ENCODE measurements around the gene MFF. TPM values are rescaled to one million over a fixed set of nuclear protein-coding genes. Genes with fewer than 3 reads are reported as not detected.

Gene MFF, protein sequence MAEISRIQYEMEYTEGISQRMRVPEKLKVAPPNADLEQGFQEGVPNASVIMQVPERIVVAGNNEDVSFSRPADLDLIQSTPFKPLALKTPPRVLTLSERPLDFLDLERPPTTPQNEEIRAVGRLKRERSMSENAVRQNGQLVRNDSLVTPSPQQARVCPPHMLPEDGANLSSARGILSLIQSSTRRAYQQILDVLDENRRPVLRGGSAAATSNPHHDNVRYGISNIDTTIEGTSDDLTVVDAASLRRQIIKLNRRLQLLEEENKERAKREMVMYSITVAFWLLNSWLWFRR
- total RNA-seq, result 10 to 100 TPM; 61.6 to 66.3 TPM
- polyA plus RNA-seq, result 100 to 1,000 TPM; 124 to 141 (median 134) TPM
- 51.6 to 67.1 (median 60.2) reads per million in 6 experiments for total RNA-seq

DNA sequence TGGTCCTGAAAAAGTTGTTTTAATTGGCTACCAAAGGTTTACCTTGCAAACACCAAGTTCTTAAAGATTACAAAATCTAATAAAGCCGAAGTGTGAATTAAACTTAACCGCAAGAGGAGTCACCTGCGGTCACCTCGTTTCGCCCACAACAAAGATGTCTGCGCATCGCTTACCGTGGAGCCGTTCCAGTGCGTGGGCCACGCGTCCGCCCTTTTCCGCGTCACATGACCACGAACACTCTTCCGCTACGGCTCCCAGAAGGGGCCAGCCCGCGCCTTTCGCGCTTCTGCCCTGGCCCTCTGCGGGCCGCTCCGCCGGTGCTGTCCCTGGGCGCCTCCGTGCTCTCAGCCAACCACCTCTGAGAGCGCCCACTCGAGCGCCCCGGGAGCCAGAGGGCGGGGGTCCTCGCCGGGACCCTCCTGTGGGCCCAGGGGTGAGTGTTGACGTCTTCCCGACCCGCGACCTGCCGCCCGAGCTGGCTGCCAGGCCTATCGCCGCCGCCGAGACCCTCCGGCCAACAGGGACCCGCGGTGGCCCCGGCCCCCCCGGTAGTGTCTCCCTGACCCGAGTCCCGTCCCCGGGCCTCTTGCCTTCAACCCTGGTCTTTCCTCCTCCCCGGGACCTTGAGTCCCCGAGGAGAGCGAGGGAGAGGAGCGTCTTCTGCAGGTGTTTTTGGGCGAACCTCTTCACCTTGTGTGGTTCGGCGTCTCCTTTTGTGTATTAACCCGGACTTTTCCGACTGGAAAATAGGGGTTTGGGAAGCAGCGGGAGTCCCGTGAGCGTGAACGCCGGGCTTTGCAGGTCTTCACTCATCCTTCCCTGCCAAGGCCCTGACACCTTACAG is at the start of gene MFF:
TSS of gene MFF (plus strand) at position 257 of the 844 bp plus-strand sequence. CDS start 5,415 bp downstream, outside the sequence.
- DNase-seq (peak; percentile 84 to 96 (median 92)), ATAC-seq (peak; percentile 97 to 98)
- H3K4me3 Mint-ChIP-seq, result peak within 1 kb of the TSS; percentile 90 to 98 (median 94)
- POLR2A ChIA-PET, result interaction anchor here (0.8 to 1.2 kb wide), 2 partner anchors 148 to 490 kb away, joined by 3 to 4 read pairs; no protein-coding TSS in a partner anchor
- peaks cover 0 to 11% (median 0%) of the 10 kb centered on the region in 3 donors for H3K36me3 Mint-ChIP-seq
- peaks cover 0 to 7% (median 0%) of the 10 kb centered on the region in 5 donors for H3K27me3 Mint-ChIP-seq
- peaks cover 6 to 62% (median 48%) of the 10 kb centered on the region in 4 donors for H3K4me1 Mint-ChIP-seq
- H3K9me3 Mint-ChIP-seq, result peaks cover 0 to 2% (median 0%) of the 10 kb centered on the region in 9 donors
- peak within 1 kb of the TSS; percentile 88 to 97 (median 94) for H3K27ac Mint-ChIP-seq

GRCh38 chr2:227280895-227281294 is 44.2 kb upstream of the MFF start:
- H3K36me3 Mint-ChIP-seq, result peaks cover 0 to 23% (median 3%) of the 10 kb centered on the region in 3 donors
- POLR2A ChIA-PET, result no interaction called here
- DNase-seq (no peak), ATAC-seq (no peak)
- H3K27me3 Mint-ChIP-seq, result peaks cover 0 to 2% (median 0%) of the 10 kb centered on the region in 5 donors
- H3K4me3 Mint-ChIP-seq, result no peak overlapping the region
- no peaks in the 10 kb centered on the region for H3K4me1 Mint-ChIP-seq
- H3K27ac Mint-ChIP-seq, result no peak overlapping the region
- peaks cover 0 to 18% (median 7%) of the 10 kb centered on the region in 9 donors for H3K9me3 Mint-ChIP-seq

DNA sequence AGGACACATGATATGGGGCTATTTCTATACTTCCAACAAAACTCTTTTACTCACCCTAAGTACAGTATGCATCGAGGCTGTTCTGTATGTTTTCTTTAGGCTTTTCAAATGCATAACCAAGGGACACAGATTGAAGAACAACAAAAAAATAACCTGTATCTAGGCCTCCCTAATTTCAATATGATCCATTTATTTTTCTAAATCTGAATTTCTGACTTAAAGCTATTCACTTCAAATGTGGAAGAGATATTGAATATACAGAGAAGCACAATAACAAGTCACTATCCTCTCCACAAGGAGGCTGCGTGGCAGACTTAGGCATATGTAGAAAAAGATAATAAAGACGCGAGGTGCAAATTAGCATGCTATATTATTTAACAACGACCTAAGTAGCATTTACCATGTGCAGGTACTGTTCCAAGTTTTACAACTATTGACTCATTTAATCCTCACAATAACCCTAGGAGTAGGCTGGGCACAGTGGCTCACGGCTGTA is 39.3 kb upstream of the MFF start:
- H3K27me3 Mint-ChIP-seq, result peaks cover 0 to 2% (median 0%) of the 10 kb centered on the region in 5 donors
- no peak overlapping the region for H3K27ac Mint-ChIP-seq
- H3K4me1 Mint-ChIP-seq, result no peaks in the 10 kb centered on the region
- peaks cover 0 to 18% (median 7%) of the 10 kb centered on the region in 9 donors for H3K9me3 Mint-ChIP-seq
- ATAC-seq (no peak), DNase-seq (no peak)
- H3K36me3 Mint-ChIP-seq, result peaks cover 0 to 23% (median 2%) of the 10 kb centered on the region in 3 donors
- no peak overlapping the region for H3K4me3 Mint-ChIP-seq
- POLR2A ChIA-PET, result no interaction called here

GRCh38 chr2:227287771-227288170 is 37.3 kb upstream of the MFF start:
- no peak overlapping the region for H3K27ac Mint-ChIP-seq
- DNase-seq, result no peak
- peaks cover 0 to 1% (median 0%) of the 10 kb centered on the region in 5 donors for H3K27me3 Mint-ChIP-seq
- ATAC-seq, result no peak
- no peak overlapping the region for H3K4me3 Mint-ChIP-seq
- H3K36me3 Mint-ChIP-seq, result peaks cover 0 to 14% (median 0%) of the 10 kb centered on the region in 3 donors
- no peaks in the 10 kb centered on the region for H3K4me1 Mint-ChIP-seq
- POLR2A ChIA-PET, result no interaction called here
- peaks cover 0 to 9% (median 4%) of the 10 kb centered on the region in 9 donors for H3K9me3 Mint-ChIP-seq

GRCh38 chr2:227292314-227292713 is 32.7 kb upstream of the MFF start:
- Mint-ChIP-seq H3K27me3 (peaks cover 0 to under 1% (median 0%) of the 10 kb centered on the region in 5 donors), H3K4me1 (no peaks in the 10 kb centered on the region), H3K27ac (no peak overlapping the region), H3K4me3 (no peak overlapping the region), H3K9me3 (no peaks in the 10 kb centered on the region), H3K36me3 (no peaks in the 10 kb centered on the region)
- DNase-seq, result no peak
- POLR2A ChIA-PET, result no interaction called here
- ATAC-seq, result no peak

DNA sequence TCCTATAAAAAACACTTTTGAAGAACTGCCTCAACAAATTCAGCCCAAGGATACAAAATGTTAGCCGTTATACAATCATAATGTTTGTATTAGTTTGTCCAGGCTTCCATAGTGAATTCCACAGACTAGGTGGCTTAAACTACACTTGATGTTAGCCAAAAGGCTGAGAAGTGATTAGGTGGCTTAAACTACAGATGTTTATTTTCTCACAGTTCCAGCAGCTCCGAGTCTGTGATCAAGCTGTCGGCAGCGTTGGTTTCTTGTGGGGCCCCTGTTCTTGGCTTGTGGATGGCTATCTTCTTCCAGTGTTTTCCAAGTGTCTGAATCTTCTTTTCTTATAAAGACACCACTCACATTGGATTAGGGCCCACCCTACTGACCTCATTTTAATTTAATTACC is 31.5 kb upstream of the MFF start:
- Mint-ChIP-seq H3K27me3 (no peaks in the 10 kb centered on the region), H3K27ac (no peak overlapping the region), H3K4me1 (no peaks in the 10 kb centered on the region), H3K4me3 (no peak overlapping the region), H3K9me3 (no peaks in the 10 kb centered on the region), H3K36me3 (no peaks in the 10 kb centered on the region)
- DNase-seq, result no peak
- POLR2A ChIA-PET, result no interaction called here
- no peak for ATAC-seq

DNA sequence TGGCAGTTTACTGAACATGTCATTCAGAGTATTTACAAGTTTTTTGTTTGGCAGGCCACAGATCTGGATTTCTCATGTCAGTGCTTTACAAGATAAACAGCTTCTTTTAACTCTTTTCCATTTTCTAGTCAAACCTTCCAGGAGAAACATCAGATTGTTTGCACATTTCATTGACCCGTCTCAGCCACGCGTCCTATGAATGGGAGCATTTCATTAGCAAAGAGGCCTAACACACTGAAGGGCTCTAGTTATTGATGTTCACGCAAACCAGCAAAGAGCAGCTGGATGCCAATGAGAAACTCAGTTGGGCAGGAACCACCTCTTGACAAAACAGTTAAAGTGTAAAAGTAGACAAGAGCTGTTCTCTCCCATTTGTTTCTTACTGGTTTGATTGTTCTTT is 29.2 kb upstream of the MFF start:
- no peak overlapping the region for H3K4me3 Mint-ChIP-seq
- POLR2A ChIA-PET, result no interaction called here

GRCh38 chr2:227296671-227297405 is 28.2 kb upstream of the MFF start:
- H3K4me3 Mint-ChIP-seq, result no peak overlapping the region
- H3K4me1 Mint-ChIP-seq, result no peaks in the 10 kb centered on the region
- POLR2A ChIA-PET, result no interaction called here
- no peaks in the 10 kb centered on the region for H3K27me3 Mint-ChIP-seq
- no peak for ATAC-seq
- no peak overlapping the region for H3K27ac Mint-ChIP-seq
- no peak for DNase-seq
- no peaks in the 10 kb centered on the region for H3K9me3 Mint-ChIP-seq
- peaks cover 6 to 17% (median 9%) of the 10 kb centered on the region in 3 donors for H3K36me3 Mint-ChIP-seq

More for the DNA sequence above, 29.2 kb upstream of the MFF start:
- H3K36me3 Mint-ChIP-seq, result peaks cover 0 to 9% (median 3%) of the 10 kb centered on the region in 3 donors
- ATAC-seq, result no peak
- no peak overlapping the region for H3K27ac Mint-ChIP-seq
- no peak for DNase-seq
- H3K9me3 Mint-ChIP-seq, result no peaks in the 10 kb centered on the region
- no peaks in the 10 kb centered on the region for H3K4me1 Mint-ChIP-seq
- no peaks in the 10 kb centered on the region for H3K27me3 Mint-ChIP-seq

GRCh38 chr2:227301523-227301922 is 23.5 kb upstream of the MFF start:
- no peaks in the 10 kb centered on the region for H3K27me3 Mint-ChIP-seq
- ATAC-seq, result no peak
- POLR2A ChIA-PET, result no interaction called here
- H3K4me3 Mint-ChIP-seq, result no peak overlapping the region
- H3K9me3 Mint-ChIP-seq, result no peaks in the 10 kb centered on the region
- no peak for DNase-seq
- no peaks in the 10 kb centered on the region for H3K4me1 Mint-ChIP-seq
- H3K27ac Mint-ChIP-seq, result no peak overlapping the region
- H3K36me3 Mint-ChIP-seq, result peaks cover 10 to 18% (median 14%) of the 10 kb centered on the region in 3 donors

DNA sequence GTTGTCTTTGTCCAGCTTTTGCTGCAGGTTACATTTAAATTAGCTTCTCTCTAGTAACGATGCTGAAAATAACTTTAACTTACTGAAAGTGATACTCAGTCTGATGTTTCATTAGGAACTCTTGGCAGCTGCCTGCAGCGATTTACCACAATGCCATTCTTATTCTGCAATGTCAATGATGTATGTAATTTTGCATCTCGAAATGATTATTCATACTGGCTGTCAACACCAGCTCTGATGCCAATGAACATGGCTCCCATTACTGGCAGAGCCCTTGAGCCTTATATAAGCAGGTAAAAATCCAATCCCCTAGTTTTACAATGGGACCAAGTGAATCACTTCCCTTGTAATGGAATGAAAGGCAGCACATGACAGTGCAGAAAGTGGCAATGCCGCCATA is 16.3 kb upstream of the MFF start:
- Mint-ChIP-seq H3K9me3 (no peaks in the 10 kb centered on the region), H3K36me3 (peaks cover 0 to 4% (median 2%) of the 10 kb centered on the region in 3 donors), H3K4me1 (no peaks in the 10 kb centered on the region), H3K27ac (no peak overlapping the region), H3K27me3 (no peaks in the 10 kb centered on the region), H3K4me3 (no peak overlapping the region)
- DNase-seq (no peak), ATAC-seq (no peak)
- POLR2A ChIA-PET, result no interaction called here

DNA sequence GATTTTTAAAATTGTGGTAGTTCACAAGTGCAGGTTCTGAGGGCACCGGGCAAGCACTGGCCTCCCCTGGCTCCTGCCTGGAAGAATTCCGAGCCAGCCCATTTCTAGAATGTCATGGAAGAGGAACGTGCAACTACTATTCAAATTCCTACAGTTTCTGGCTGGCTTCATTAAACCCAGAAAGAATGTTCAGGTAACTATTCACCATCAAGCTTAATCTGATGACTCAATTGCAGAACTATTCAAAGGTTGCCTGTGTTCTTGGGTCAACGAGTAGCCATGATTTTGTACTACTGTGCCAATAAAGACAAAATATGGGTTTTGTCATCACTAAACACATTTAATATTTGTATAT is 14.3 kb upstream of the MFF start:
- no peak for DNase-seq
- Mint-ChIP-seq H3K27me3 (no peaks in the 10 kb centered on the region), H3K36me3 (no peaks in the 10 kb centered on the region), H3K9me3 (no peaks in the 10 kb centered on the region), H3K4me3 (no peak overlapping the region), H3K27ac (no peak overlapping the region), H3K4me1 (no peaks in the 10 kb centered on the region)
- no peak for ATAC-seq
- POLR2A ChIA-PET, result no interaction called here

DNA sequence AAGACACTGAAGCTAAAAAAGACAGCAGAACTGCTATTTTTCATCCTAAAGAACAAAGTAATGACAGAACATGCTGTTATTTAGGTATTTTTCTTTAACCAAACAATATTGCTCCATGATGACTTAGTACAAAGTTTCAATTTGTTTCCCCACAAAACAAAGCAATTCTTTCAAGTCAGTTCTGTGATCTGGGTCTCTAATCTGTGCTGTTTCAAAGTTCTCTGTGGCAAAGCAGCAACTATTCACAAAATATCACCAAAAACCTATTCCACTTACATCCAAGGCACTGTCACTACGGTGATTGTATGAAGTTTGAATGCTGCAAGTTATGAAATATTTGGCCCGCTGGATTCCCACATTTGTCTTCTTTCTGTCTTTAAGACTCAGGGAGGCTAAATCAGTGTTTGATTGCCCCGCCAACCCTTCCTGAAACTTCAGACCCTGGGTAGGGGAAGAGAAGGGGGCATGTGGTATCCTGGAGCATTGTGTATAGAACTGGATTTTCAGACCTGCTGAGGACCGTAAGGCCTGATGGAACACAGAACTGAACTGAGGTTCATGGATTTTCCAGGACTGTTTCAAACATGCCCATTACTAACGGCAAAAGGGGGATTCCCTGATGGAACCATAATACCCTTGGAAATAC is 13.1 kb upstream of the MFF start:
- no peaks in the 10 kb centered on the region for H3K4me1 Mint-ChIP-seq
- H3K27me3 Mint-ChIP-seq, result peaks cover 0 to 4% (median 0%) of the 10 kb centered on the region in 5 donors
- POLR2A ChIA-PET, result no interaction called here
- ATAC-seq, result no peak
- H3K27ac Mint-ChIP-seq, result no peak overlapping the region
- no peak for DNase-seq
- peaks cover 0 to 2% (median 0%) of the 10 kb centered on the region in 3 donors for H3K36me3 Mint-ChIP-seq
- peaks cover 0 to 4% (median 0%) of the 10 kb centered on the region in 9 donors for H3K9me3 Mint-ChIP-seq
- no peak overlapping the region for H3K4me3 Mint-ChIP-seq

Data from naive thymus-derived CD8-positive, alpha-beta T cell (primary cell).